GM20000 (cell line): ENCODE measurements around the gene CD34.

ENCODE experiments used
- DNase-seq: peaks from one replicate; pipeline ENCODE4 v3.0.0; 2012; ENCODE audit warnings: low spot score
- CTCF ChIP-seq: IDR thresholded peaks from 2 replicates; pipeline ENCODE4 v1.5.1; 2012; ENCODE audit warnings: mild to moderate bottlenecking, control low read depth; ENCODE audit errors: extremely low read depth, missing control alignments

Gene CD34

GRCh38 chr1:207850621-207851407, 60.1 kb downstream of the CD34 start:
- DNase-seq: no peak
- no peak for TF ChIP-seq CTCF

- TF ChIP-seq CTCF: no peak
- DNase-seq: no peak
These were observed 61.3 kb downstream of the CD34 start for GRCh38 chr1:207849646-207850045.

- DNase-seq: no peak
- no peak for TF ChIP-seq CTCF
These were observed 61.9 kb downstream of the CD34 start for GRCh38 chr1:207849016-207849415.

- no peak for TF ChIP-seq CTCF
- no peak for DNase-seq
These were observed 62.7 kb downstream of the CD34 start for GRCh38 chr1:207848234-207848633.

GRCh38 chr1:207847116-207847515, 63.8 kb downstream of the CD34 start:
- no peak for DNase-seq
- TF ChIP-seq CTCF: no peak

GRCh38 chr1:207845109-207845508, 65.8 kb downstream of the CD34 start:
- DNase-seq: no peak
- no peak for TF ChIP-seq CTCF

GRCh38 chr1:207844371-207844770, 66.6 kb downstream of the CD34 start:
- TF ChIP-seq CTCF: no peak
- DNase-seq: no peak
